Hepatocyte (in vitro differentiated cells): ENCODE data around the gene RCN1. TPM values are rescaled to one million over a fixed set of nuclear protein-coding genes. Genes with fewer than 3 reads are reported as not detected.

ENCODE experiments used
- DNase-seq: peaks from one replicate; pipeline ENCODE4 v3.0.0-alpha.2; 2016; ENCODE audit warnings: low spot score
- H2AFZ ChIP-seq: fragments of 200-600 bp; sonication (generic); 2 replicates; pipeline ENCODE4 v1.6.0; 2016; ENCODE audit warnings: antibody characterized with exemption, mild to moderate bottlenecking
- H3K27ac ChIP-seq: fragments of 200-600 bp; sonication (generic); 2 replicates; pipeline ENCODE4 v1.5.1; 2016; ENCODE audit warnings: mild to moderate bottlenecking
- H3K27me3 ChIP-seq: fragments of 200-600 bp; sonication (generic); 2 replicates; pipeline ENCODE4 v1.6.1; 2016
- H3K36me3 ChIP-seq: fragments of 200-600 bp; sonication (generic); replicated peaks from 2 replicates; pipeline ENCODE4 v1.5.1; 2016; ENCODE audit warnings: low read depth; ENCODE audit not compliant: insufficient read depth
- H3K4me1 ChIP-seq: fragments of 200-600 bp; sonication (generic); 2 replicates; pipeline ENCODE4 v1.5.1; 2016; ENCODE audit warnings: mild to moderate bottlenecking, moderate library complexity; ENCODE audit not compliant: insufficient read depth
- H3K4me2 ChIP-seq: fragments of 200-600 bp; sonication (generic); 2 replicates; pipeline ENCODE4 v1.6.0; 2016
- H3K4me3 ChIP-seq: fragments of 200-600 bp; sonication (generic); 2 replicates; pipeline ENCODE4 v1.5.1; 2016; ENCODE audit warnings: mild to moderate bottlenecking
- H3K79me2 ChIP-seq: fragments of 200-600 bp; sonication (generic); 2 replicates; pipeline ENCODE4 v1.6.0; 2017; ENCODE audit warnings: mild to moderate bottlenecking
- H3K9me2 ChIP-seq: fragments of 200-600 bp; sonication (generic); replicated peaks from 2 replicates; pipeline ENCODE4 v1.6.0; 2017; ENCODE audit warnings: mild to moderate bottlenecking; ENCODE audit not compliant: insufficient read depth
- H3K9me3 ChIP-seq: fragments of 200-600 bp; sonication (generic); 2 replicates; pipeline ENCODE4 v1.5.1; 2016; ENCODE audit warnings: low read depth, mild to moderate bottlenecking
- H4K20me1 ChIP-seq: fragments of 200-600 bp; sonication (generic); 2 replicates; pipeline ENCODE4 v1.6.0; 2016; ENCODE audit warnings: mild to moderate bottlenecking; ENCODE audit not compliant: insufficient read depth, poor library complexity, severe bottlenecking
- CTCF ChIP-seq: fragments of 200-600 bp; sonication (generic); IDR thresholded peaks from 2 replicates; pipeline ENCODE4 v1.5.1; 2016; ENCODE audit warnings: antibody characterized with exemption, mild to moderate bottlenecking; ENCODE audit not compliant: poor library complexity
- EZH2 ChIP-seq: fragments of 200-600 bp; sonication (generic); IDR thresholded peaks from 2 replicates; pipeline ENCODE4 v1.6.1; 2016; ENCODE audit warnings: antibody characterized with exemption, mild to moderate bottlenecking, borderline replicate concordance
- EZH2phosphoT487 ChIP-seq: fragments of 200-600 bp; sonication (generic); IDR thresholded peaks from one replicate; pipeline ENCODE4 v1.6.1; 2018; ENCODE audit warnings: antibody characterized with exemption, mild to moderate bottlenecking, low read depth, moderate library complexity; ENCODE audit not compliant: unreplicated experiment, severe bottlenecking
- WGBS: methylation state at CpG from one replicate; pipeline ENCODE4 v1.1.6; 2016; ENCODE audit warnings: low lambda C conversion rate; ENCODE audit errors: missing lambda C conversion rate; 5-methylcytosine and 5-hydroxymethylcytosine counted together
- polyA plus RNA-seq: library from polyadenylated mRNA; unstranded; fragments of >200 nt; fragmentation: Nextera tagmentation; extraction: Ambion mirVana; gene quantifications from 2 replicates; pipeline ENCODE4 v1.2.1, GENCODE V29; 2016
- total RNA-seq: library from RNA; depleted of rRNA; stranded (reverse); fragments of >200 nt; gene quantifications from 2 replicates; pipeline ENCODE4 v1.2.3, GENCODE V29; 2014

RCN1 gene
- total and polyA plus RNA-seq, 2 experiments from 2014 or later: 258 to 412 TPM

DNA sequence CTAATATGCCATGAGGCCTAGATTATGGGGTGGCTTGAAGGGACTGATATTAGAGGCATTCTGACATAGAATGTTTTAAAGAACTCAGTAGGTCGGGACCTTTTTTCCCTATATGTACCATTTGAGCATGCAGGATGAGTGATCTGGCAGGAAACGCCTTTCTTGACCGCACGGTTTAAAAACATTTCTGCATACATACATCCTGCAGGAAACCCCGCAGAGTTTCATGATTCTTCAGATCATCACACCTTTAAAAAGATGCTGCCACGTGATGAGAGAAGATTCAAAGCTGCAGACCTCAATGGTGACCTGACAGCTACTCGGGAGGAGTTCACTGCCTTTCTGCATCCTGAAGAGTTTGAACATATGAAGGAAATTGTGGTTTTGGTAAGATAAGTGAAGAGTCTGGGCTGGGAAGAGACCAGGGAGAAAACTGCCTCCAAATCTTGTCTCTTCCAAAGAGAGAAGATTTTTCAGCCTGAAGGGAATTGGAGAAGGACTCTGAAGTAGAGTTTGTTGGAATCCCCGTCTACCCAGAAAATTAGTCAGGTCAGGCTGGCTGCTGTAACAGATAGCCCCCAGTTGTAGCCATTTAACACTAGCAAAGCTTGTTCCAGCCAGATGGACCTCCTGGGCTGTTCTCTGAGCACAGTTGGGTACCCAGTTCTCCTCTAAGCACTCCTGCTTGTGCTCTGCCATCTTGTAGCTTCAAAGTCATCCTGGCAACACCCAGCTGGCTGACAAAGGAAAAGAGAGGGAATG, 7.4 kb downstream of the RCN1 start:
- DNase-seq: no peak
- Histone ChIP-seq H3K27me3 (no peaks in the 10 kb centered on the region), H3K36me3 (peaks cover 9% of the 10 kb centered on the region), H3K9me3 (no peaks in the 10 kb centered on the region), H3K4me3 (no peak overlapping the region), H3K4me1 (no peaks in the 10 kb centered on the region), H3K79me2 (peaks cover 57% of the 10 kb centered on the region), H2AFZ (no peak overlapping the region), H3K27ac (no peak overlapping the region), H4K20me1 (peaks cover 52% of the 10 kb centered on the region), H3K9me2 (no peaks in the 10 kb centered on the region), H3K4me2 (no peak overlapping the region)
- TF ChIP-seq EZH2: no peak
- TF ChIP-seq EZH2phosphoT487: no peak
- no peak for TF ChIP-seq CTCF
- 96% methylated on average over 8 of the region's 8 CpGs for WGBS

- Histone ChIP-seq H2AFZ (no peak overlapping the region), H3K4me3 (no peak overlapping the region), H3K9me2 (no peaks in the 10 kb centered on the region), H3K4me1 (peaks cover 3% of the 10 kb centered on the region), H3K27me3 (no peaks in the 10 kb centered on the region), H3K36me3 (peaks cover 9% of the 10 kb centered on the region), H3K9me3 (no peaks in the 10 kb centered on the region), H4K20me1 (peaks cover 40% of the 10 kb centered on the region), H3K27ac (no peak overlapping the region), H3K79me2 (peaks cover 46% of the 10 kb centered on the region), H3K4me2 (no peak overlapping the region)
- WGBS: 83% methylated on average over 4 of the region's 4 CpGs
- DNase-seq: no peak
- no peak for TF ChIP-seq EZH2phosphoT487
- TF ChIP-seq EZH2: no peak
- no peak for TF ChIP-seq CTCF
Measured at GRCh38 chr11:32099516-32099915, 8.6 kb downstream of the RCN1 start.

- peaks cover 3% of the 10 kb centered on the region for H3K4me1 ChIP-seq
Measured at GRCh38 chr11:32100495-32100894, 9.6 kb downstream of the RCN1 start.

More at GRCh38 chr11:32100495-32100894, 9.6 kb downstream of the RCN1 start:
- Histone ChIP-seq H3K9me2 (no peaks in the 10 kb centered on the region), H3K27me3 (no peaks in the 10 kb centered on the region), H3K79me2 (peaks cover 36% of the 10 kb centered on the region), H3K4me2 (no peak overlapping the region), H2AFZ (no peak overlapping the region), H3K4me3 (no peak overlapping the region), H4K20me1 (peaks cover 30% of the 10 kb centered on the region), H3K9me3 (no peaks in the 10 kb centered on the region), H3K27ac (no peak overlapping the region), H3K36me3 (peaks cover 9% of the 10 kb centered on the region)
- 65% methylated on average over 5 of the region's 5 CpGs for WGBS
- DNase-seq: no peak
- no peak for TF ChIP-seq EZH2phosphoT487
- TF ChIP-seq EZH2: no peak
- no peak for TF ChIP-seq CTCF
